ENCODE data around the gene SLC12A3.

DNA sequence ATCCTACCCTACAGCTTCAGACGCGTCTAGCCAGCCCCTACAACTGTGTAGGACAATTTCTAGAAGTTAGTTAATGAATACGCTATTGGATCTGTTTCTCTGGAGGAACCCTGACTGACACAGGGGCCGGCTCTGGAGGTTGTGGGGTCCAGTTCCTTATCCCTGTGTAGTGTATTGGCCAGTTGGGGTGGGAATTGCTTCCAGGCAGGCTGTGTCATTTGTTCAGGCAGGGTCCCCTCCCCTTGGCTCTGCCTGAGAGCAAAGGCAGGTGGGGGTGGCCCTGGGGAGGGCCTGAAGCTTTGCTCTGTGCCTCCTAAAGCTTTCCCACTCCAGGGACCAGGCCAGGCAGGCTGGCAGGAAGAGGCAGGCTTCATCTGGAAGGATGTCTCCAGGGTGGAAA is 85.0 kb downstream of the SLC12A3 start:
- TF ChIP-seq CTCF (IDR thresholded peaks at IDR 0.05; ENCODE audit: borderline replicate concordance, extremely low read depth, low read length, poor library complexity, severe bottlenecking), result no peak
- no peak for TF ChIP-seq EZH2 (IDR thresholded peaks at IDR 0.05; ENCODE audit: borderline replicate concordance, low read depth, low read length, severe bottlenecking)
